Measurements from ENCODE around the gene RNF5. TPM values are rescaled to one million over a fixed set of nuclear protein-coding genes. Genes with fewer than 3 reads are reported as not detected.

RNF5 gene
- total RNA-seq, 8 experiments from 2014 or later, result 40.1 to 152 (median 98.5) TPM

DNA sequence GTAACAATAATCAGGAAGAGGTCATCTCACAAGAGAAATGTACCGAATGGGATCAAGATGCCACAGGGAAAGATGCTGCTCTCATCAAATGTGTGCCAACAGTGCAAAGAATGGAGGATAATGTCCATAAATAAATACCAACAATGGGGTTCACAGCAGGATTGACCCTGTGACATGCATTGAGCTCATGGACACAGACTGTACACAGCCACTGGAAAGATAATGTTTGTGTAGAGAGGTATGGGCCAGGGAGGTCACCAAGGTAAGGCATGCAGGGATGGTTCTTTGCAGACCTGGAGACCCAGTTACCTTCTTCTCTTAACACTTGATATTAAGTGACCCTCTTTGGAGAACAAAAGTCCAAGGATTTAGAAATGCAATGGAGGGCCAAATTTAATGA is 3.8 kb upstream of the RNF5 start:
- 67 to 100% (median 100%) methylated on average over 1 of the region's 1 CpG; no CpG with 5 or more reads in 6 of the 10 experiments for WGBS, 10 experiments
- ATAC-seq (replicated peaks in 6 of 8), result no peak
- Histone ChIP-seq H3K27ac (no peak overlapping the region), H3K4me3 (no peak overlapping the region), H3K4me1 (replicated peaks in 1 of 2) (peaks cover 8 to 9% of the 10 kb centered on the region in 2 donors)
- in situ Hi-C loops (cut with MboI; ENCODE audit: low pct_unique_long_range_greater_than_20kb in 2 of 9, low sequenced_read_pairs in 9 of 9, unreplicated experiment in 9 of 9), result no loop called here

DNA sequence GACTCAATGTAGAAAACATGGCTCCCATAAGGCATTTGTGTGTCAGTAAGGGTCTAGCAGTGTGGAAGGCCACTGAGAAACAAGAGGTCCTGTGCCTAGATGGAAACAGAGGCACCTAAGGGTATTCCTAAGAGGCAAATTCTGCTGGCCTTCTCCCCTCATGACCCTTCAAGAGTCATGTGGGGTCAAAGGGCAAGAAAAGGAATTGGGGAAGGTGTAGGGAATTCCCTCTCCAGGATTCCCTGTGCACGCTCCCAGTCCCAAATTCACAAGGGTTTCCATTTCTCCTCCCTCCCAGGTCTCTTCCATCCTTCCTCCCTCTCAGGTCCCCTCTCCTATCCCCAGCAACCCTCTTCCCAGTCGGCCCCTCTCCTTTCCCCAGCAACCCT is 2.9 kb upstream of the RNF5 start:
- Histone ChIP-seq H3K27ac (peak overlapping the region; percentile 77 to 83), H3K4me3 (peak overlapping the region; percentile 85 to 99 (median 97)), H3K4me1 (replicated peaks in 1 of 2) (peaks cover 11 to 12% of the 10 kb centered on the region in 2 donors)
- no CpG with 5 or more reads among the region's 2 CpGs for WGBS, 10 experiments
- in situ Hi-C loops (cut with MboI; ENCODE audit: low pct_unique_long_range_greater_than_20kb in 2 of 9, low sequenced_read_pairs in 9 of 9, unreplicated experiment in 9 of 9), result loop anchor here in 1 of 9 experiments (25.0 kb wide), 1 partner anchor 638 kb away; the partner anchor contains the start of genes ATP6V1G2, DDX39B, MCCD1 and NFKBIL1
- no peak for ATAC-seq (replicated peaks in 6 of 8)

DNA sequence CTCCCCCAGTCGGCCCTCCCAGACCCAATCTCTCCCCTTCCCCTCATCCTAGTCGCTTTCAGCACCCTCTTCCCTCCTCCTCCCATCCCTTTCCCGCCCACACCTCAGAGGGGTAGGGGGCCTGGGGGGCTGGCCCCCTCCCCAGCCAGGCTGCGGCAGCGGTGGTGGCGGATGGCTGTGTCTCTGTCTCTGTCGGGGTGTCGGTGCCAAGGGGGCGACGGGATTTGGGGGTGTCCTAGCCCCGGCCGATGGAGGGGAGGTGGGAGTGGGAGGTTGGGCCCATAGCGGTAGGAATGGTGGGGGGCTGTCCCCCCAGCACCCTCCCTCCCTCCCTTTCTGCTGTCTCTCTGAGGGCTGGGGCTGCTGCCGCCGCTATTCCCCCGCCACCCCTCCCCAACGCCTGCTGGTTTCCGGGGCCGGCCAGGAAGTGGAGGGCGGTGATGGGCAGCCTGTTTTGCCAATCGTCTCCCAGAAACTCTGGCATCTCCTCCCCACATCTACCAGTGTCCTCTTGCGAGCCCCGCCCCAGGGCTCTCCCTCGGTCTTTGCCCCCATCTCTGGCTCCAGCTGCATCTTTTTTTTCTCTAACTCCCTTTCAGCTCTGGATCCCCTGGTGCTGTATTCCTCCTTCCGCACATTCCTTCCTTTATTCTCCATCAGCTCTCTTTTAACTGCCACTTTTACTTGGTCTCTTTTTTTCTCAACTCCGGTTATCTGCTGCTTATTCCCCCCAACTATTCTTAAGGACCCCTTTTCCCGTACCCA is 2.3 kb upstream of the RNF5 start, which contains the start of gene AGPAT1:
Gene AGPAT1 (minus strand): TSS at position 374 of the 765 bp plus-strand sequence. CDS start 4,588 bp downstream, outside the sequence.
- Histone ChIP-seq H3K27ac (peak within 1 kb of the TSS; percentile 90 to 94), H3K4me3 (peak within 1 kb of the TSS; percentile 85 to 99 (median 97)), H3K4me1 (replicated peaks in 1 of 2) (peaks cover 11 to 12% of the 10 kb centered on the region in 2 donors)
- in situ Hi-C loops (cut with MboI; ENCODE audit: low pct_unique_long_range_greater_than_20kb in 2 of 9, low sequenced_read_pairs in 9 of 9, unreplicated experiment in 9 of 9), result loop anchor here in 1 of 9 experiments (25.0 kb wide), 1 partner anchor 639 kb away; the partner anchor contains the start of genes ATP6V1G2, DDX39B, MCCD1 and NFKBIL1
- ATAC-seq (replicated peaks in 6 of 8), result peak; percentile 35 to 62 (median 54)
- WGBS, 10 experiments, result 0 to 20% (median 0%) methylated on average over 1 to 7 of the region's 27 CpGs; no CpG with 5 or more reads in 2 of the 10 experiments

DNA sequence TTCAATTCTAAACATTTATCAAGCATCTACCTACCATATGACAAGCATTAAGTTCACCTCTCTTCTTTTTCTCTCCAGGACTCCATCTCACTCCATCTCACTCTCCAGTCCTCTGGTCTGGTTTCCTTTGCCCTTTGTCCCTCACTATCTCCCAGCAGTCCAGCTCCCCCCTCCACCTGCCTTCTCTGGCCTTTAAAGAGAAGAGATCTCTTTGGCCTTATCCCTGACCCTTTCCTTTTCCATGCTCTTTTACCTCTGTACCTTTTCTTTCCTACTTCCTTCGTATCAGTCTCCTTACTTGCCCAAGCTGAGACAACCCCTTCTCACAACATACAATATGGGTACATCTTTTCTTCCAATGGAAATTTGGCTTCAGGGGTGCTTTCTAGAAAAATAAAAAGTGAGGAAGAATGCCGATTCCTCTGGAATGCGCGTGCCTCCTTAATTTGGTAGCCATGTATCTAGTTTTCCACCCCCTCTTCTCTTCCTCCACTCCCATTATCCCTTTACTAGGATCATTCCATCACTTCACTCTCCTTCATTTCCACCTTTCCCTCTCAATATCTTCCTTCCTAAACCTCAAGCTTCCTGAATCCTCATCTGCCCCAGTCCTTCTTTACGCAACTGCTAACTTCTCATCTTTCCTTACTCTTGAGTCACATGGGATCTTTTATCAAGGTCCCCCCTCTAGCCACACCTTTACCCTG is 1.6 kb upstream of the RNF5 start:
- WGBS, 10 experiments, result 0 to 30% (median 11%) methylated on average over 1 to 5 of the region's 5 CpGs
- no peak for ATAC-seq (replicated peaks in 6 of 8)
- Histone ChIP-seq H3K4me3 (peak overlapping the region; percentile 85 to 99 (median 97)), H3K4me1 (replicated peaks in 1 of 2) (peaks cover 11 to 12% of the 10 kb centered on the region in 2 donors), H3K27ac (peak overlapping the region; percentile 90 to 94)
- in situ Hi-C loops (cut with MboI; ENCODE audit: low pct_unique_long_range_greater_than_20kb in 2 of 9, low sequenced_read_pairs in 9 of 9, unreplicated experiment in 9 of 9), result loop anchor here in 1 of 9 experiments (25.0 kb wide), 1 partner anchor 639 kb away; the partner anchor contains the start of genes ATP6V1G2, DDX39B, MCCD1 and NFKBIL1

DNA sequence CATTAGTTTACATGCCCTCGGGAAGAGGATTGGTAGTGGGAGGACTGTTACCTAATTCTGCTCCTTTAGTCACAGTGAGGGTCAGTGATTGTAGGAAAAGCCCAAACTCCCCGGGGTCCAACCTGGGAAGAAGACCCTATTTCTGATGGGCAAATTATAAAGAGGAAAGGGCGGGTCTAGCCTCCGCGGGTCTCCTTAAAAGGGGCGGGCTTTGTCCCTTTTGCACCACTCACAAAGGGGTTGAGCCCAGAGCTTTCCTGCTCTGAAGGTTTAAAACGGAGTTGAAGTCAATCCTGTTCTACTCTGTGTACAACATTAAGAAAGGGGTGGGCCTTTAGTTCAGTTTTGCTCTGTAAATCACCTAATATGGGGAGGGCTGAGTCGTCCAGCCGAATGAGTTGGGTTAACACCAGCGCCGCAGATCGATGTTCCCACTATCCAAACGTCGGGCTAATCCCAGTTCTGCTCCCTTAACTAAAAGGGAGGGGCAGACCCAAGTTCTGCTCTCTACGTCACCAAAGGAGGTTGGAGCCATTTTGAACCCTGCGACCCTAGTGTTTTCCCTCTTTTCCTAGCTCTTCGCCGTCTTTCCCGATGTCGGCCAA is 920 bp upstream of the RNF5 start:
- Histone ChIP-seq H3K4me1 (replicated peaks in 1 of 2) (peaks cover 11 to 12% of the 10 kb centered on the region in 2 donors), H3K27ac (peak overlapping the region; percentile 90 to 94), H3K4me3 (peak overlapping the region; percentile 85 to 99 (median 97))
- in situ Hi-C loops (cut with MboI; ENCODE audit: low pct_unique_long_range_greater_than_20kb in 2 of 9, low sequenced_read_pairs in 9 of 9, unreplicated experiment in 9 of 9), result loop anchor here in 1 of 9 experiments (25.0 kb wide), 1 partner anchor 640 kb away; the partner anchor contains the start of genes ATP6V1G2, DDX39B, MCCD1 and NFKBIL1
- ATAC-seq (replicated peaks in 6 of 8), result peak; percentile 2 to 16 (median 8)
- WGBS, 10 experiments, result 0 to 15% (median 0%) methylated on average over 2 to 20 of the region's 20 CpGs; no CpG with 5 or more reads in 2 of the 10 experiments

DNA sequence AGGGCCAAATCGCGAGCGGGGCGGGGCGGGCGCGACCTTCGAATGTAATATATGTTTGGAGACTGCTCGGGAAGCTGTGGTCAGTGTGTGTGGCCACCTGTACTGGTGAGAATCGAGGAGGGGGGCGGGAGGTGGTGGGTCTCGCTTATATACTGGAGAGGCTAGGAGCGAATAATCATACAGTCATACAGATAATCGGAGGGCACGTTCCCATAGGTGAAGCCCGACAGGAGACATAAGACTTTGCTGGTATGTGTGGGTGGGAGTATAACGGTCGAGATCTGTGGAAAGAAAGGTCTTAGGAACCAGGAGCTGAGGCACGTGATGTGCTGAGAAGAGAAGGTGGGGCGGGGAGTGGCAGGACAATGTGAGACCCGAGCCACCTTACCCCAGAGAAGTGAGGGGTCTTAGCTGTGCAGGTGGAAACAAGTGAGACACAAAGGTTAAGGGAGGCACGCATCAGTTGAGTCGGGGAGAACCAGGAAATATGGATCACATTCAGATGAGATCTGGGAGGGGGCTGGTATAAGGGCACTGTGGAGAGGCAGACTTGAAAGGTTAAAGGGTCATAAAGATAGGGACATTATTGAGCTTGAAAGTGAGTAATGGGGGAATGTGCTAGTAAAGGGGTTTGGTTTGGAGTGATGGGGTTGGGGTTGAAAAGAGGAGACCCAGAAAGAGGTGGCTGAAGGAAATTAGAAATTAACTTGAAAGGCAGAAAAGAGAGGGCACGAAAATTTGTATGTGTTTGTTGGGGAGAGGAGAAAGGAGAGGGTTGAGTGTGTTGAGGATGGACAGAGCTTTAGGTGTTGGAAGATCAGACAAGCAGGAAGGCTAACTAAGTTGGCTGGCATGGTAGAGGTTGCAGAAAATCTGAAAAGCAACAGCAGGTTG is 589 bp downstream of the RNF5 start:
- Histone ChIP-seq H3K4me1 (replicated peaks in 1 of 2) (peaks cover 11 to 12% of the 10 kb centered on the region in 2 donors), H3K27ac (peak overlapping the region; percentile 82 to 94), H3K4me3 (peak overlapping the region; percentile 85 to 99 (median 97))
- in situ Hi-C loops (cut with MboI; ENCODE audit: low pct_unique_long_range_greater_than_20kb in 2 of 9, low sequenced_read_pairs in 9 of 9, unreplicated experiment in 9 of 9), result loop anchor here in 1 of 9 experiments (25.0 kb wide), 1 partner anchor 641 kb away; the partner anchor contains the start of genes ATP6V1G2, DDX39B, MCCD1 and NFKBIL1
- WGBS, 10 experiments, result 0 to 67% (median 9%) methylated on average over 1 to 10 of the region's 24 CpGs; no CpG with 5 or more reads in 1 of the 10 experiments
- no peak for ATAC-seq (replicated peaks in 6 of 8)

DNA sequence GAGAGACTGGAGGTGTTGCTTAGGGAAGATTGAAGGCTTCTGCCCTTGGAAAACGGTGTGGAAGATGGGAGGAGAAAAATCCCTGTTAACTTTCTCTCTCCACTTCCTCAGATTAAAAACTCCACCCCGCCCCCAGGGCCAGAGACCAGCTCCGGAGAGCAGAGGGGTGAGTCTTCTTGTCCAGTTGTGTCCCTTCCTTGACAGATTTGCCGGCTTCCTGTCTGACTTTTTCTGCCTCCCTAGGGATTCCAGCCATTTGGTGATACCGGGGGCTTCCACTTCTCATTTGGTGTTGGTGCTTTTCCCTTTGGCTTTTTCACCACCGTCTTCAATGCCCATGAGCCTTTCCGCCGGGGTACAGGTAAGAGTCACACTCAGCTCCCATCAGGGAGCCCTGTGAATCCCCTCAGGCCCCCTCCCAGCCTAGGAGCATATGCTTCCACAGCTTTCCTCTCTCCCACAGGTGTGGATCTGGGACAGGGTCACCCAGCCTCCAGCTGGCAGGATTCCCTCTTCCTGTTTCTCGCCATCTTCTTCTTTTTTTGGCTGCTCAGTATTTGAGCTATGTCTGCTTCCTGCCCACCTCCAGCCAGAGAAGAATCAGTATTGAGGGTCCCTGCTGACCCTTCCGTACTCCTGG is 1.7 kb downstream of the RNF5 start:
- peaks cover 10 to 17% of the 10 kb centered on the region in 2 donors for H3K4me1 ChIP-seq (replicated peaks in 1 of 2)
- no peak overlapping the region for H3K27ac ChIP-seq
- in situ Hi-C loops (cut with MboI; ENCODE audit: low pct_unique_long_range_greater_than_20kb in 2 of 9, low sequenced_read_pairs in 9 of 9, unreplicated experiment in 9 of 9), result loop anchor here in 1 of 9 experiments (25.0 kb wide), 1 partner anchor 643 kb away; the partner anchor contains the start of genes ATP6V1G2, DDX39B, MCCD1 and NFKBIL1
- no peak overlapping the region for H3K4me3 ChIP-seq
- ATAC-seq (replicated peaks in 6 of 8), result no peak
- 68 to 100% (median 100%) methylated on average over 1 to 7 of the region's 10 CpGs; no CpG with 5 or more reads in 3 of the 10 experiments for WGBS, 10 experiments

DNA sequence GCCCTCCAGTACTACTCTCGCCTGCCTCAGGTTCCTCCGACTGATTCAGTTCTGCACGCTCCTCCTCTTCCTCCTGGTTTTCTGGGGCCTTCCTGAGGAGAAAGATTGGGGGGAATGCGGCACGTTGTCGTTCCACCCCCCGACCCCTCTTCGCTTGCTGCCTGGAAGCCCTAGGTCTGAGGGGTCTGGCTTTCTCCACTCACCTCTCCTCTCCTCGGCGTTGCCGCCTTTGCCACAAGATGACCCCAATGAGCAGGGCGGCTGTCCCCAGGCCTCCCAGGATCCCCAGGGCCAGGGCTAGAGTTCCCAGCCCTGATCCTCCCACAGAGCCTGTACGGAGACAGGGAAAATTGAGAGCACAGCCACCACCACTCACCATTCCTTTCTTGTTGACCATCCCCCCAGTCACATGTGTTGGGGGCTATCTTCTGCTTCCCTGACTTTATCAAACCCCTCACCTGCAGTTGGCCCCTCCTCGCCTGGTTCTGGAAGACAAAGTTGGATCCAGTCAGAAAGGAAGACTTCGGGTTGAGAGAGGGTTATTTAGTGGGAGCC is 3.0 kb downstream of the RNF5 start:
- in situ Hi-C loops (cut with MboI; ENCODE audit: low pct_unique_long_range_greater_than_20kb in 2 of 9, low sequenced_read_pairs in 9 of 9, unreplicated experiment in 9 of 9), result loop anchor here in 1 of 9 experiments (25.0 kb wide), 1 partner anchor 644 kb away; the partner anchor contains the start of genes ATP6V1G2, DDX39B, MCCD1 and NFKBIL1
- Histone ChIP-seq H3K4me1 (replicated peaks in 1 of 2) (peaks cover 14 to 24% of the 10 kb centered on the region in 2 donors), H3K27ac (no peak overlapping the region), H3K4me3 (no peak overlapping the region)
- 86 to 100% (median 92%) methylated on average over 2 to 11 of the region's 15 CpGs; no CpG with 5 or more reads in 2 of the 10 experiments for WGBS, 10 experiments
- ATAC-seq (replicated peaks in 6 of 8), result no peak

DNA sequence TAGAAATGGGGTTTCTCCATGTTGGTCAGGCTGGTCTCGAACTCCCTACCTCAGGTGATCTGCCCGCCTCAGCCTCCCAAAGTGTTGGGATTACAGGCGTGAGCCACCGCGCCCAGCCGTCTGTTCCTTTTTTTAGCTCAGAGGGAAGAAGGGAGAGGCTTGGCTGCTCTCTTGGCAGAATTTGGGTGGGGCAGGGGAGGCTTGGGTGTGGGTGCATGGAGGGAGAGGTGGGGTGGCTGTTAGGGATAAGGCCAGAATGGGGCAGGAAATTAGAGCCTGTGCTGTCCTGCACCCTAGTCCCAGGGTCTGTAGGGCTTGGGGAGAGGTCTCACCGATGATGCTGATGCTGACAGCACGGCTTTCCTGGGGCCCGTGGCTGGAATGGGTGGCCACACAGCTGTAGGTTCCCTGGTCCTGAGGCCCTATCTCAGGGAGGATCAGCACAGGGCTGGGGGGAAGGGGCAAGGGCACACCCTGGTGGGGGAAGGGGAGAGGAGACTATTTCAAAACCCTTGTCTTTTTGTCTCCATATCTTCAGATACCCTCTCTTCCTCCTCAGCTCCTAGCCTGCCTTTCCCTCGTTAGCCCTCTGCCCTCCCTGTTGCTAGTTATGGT is 3.8 kb downstream of the RNF5 start:
- H3K4me1 ChIP-seq (replicated peaks in 1 of 2), result peaks cover 14 to 28% of the 10 kb centered on the region in 2 donors
- H3K4me3 ChIP-seq, result no peak overlapping the region
- H3K27ac ChIP-seq, result no peak overlapping the region
- 30 to 100% (median 71%) methylated on average over 1 to 2 of the region's 10 CpGs; no CpG with 5 or more reads in 6 of the 10 experiments for WGBS, 10 experiments
- peak in 1 of 8 experiments; percentile 0 for ATAC-seq (replicated peaks in 6 of 8)
- in situ Hi-C loops (cut with MboI; ENCODE audit: low pct_unique_long_range_greater_than_20kb in 2 of 9, low sequenced_read_pairs in 9 of 9, unreplicated experiment in 9 of 9), result loop anchor here in 1 of 9 experiments (25.0 kb wide), 1 partner anchor 645 kb away; the partner anchor contains the start of genes ATP6V1G2, DDX39B, MCCD1 and NFKBIL1

DNA sequence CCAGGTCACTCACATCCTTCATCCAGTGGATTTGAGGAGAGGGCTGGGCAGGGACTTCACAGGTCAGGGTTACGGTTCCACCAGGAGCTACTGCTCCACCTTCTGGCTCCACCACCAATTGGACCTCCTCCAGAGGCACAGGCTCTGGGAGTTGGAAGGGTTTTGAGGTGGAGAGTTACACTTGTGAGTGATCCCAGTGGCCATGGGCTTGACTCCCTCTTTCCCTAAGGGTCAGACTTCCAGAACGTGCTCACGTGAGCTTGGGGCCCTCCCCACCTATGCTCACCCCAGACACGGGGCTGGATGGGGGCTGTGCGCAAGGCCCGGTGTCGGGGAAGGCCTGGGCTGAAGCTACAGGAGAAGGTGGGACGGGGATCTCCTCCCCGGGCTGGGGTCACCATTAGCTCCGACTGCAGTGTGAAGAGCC is 4.4 kb downstream of the RNF5 start:
- peaks cover 14 to 28% of the 10 kb centered on the region in 2 donors for H3K4me1 ChIP-seq (replicated peaks in 1 of 2)
- WGBS, 10 experiments, result 40 to 100% (median 87%) methylated on average over 1 to 6 of the region's 10 CpGs; no CpG with 5 or more reads in 5 of the 10 experiments
- no peak for ATAC-seq (replicated peaks in 6 of 8)
- in situ Hi-C loops (cut with MboI; ENCODE audit: low pct_unique_long_range_greater_than_20kb in 2 of 9, low sequenced_read_pairs in 9 of 9, unreplicated experiment in 9 of 9), result loop anchor here in 1 of 9 experiments (25.0 kb wide), 1 partner anchor 645 kb away; the partner anchor contains the start of genes ATP6V1G2, DDX39B, MCCD1 and NFKBIL1
- H3K27ac ChIP-seq, result no peak overlapping the region
- H3K4me3 ChIP-seq, result no peak overlapping the region

Data from motor neuron (in vitro differentiated cells).